Cerebellar nuclear complex (tissue), 1 donor: ENCODE results near the gene RRM1.
"Not testable (repeated sequence)": the region's sequence is repeated elsewhere in the genome, so short reads cannot be mapped to it uniquely, and the experiment has no call there.

Experiments
- DNase-seq, 2 experiments: peaks; one replicate each; lab custom pipeline; 2025; lab: John Stamatoyannopoulos, UW

Gene RRM1

DNA sequence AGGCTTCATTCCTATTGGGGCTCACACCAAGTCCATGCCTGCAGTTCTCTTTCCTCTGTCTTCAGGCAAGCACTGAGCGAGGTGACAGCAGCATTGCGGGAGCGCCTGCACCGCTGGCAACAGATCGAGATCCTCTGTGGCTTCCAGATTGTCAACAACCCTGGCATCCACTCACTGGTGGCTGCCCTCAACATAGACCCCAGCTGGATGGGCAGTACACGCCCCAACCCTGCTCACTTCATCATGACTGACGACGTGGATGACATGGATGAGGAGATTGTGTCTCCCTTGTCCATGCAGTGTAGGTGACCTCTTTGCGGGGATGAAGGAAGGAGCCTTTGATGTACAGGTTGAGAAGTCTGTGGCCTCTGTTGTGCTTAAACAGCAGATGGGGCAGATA is 11.4 kb upstream of the RRM1 start:
- no peak for DNase-seq

DNA sequence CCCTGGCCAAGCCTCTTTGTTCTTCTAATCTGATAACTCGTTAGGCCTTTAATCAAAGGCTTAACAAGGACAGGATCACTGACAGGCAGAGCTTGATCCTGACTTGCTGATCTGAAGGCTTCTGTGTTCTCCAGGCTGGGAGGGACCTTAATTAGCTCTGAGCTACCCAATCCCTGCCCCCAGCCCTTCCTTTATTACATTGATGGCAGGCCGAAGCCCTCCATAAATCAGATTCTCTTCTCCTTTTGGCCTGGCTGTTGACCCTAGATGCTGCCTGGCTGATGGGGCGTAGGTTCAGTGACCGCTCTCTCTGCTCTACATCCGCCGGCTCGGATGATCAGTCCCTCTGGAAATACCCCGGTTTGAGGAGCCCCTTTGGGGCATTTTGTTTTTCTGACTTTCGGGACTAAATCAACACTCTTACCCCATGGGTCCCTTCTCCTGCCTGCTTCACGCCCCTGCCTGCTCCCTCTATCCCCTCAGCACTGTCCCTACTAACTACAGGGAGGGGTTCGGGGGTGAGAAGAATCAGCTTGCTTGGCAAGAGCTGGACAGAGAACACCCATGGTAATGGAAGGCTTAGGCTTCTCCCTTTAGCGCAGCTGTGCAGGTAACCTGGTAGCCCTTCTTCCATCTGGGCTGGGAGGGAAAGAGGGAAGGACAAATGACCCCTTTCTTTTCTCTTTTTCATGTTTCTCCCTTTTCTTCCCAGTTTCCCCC is 10.0 kb upstream of the RRM1 start:
- DNase-seq: no peak

DNA sequence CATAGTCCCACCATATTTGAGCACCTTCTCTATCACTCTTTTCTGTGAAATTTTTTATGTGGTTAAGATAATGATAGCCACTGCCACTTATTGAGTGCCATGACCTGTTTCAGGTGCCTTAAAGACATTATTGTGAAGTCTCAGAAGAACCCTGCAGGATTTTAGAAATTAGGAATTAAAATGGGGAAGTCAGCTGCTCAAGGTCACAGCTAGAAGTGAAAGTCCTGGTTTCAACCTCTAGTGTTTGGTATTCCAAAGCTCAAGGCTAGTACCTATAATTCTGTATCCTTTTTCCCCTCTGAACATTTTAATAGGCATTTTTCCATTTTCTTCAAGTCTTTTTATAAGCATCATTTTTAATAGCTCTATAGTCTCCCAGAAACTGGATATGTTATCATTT is 9.0 kb upstream of the RRM1 start:
- DNase-seq: no peak

DNA sequence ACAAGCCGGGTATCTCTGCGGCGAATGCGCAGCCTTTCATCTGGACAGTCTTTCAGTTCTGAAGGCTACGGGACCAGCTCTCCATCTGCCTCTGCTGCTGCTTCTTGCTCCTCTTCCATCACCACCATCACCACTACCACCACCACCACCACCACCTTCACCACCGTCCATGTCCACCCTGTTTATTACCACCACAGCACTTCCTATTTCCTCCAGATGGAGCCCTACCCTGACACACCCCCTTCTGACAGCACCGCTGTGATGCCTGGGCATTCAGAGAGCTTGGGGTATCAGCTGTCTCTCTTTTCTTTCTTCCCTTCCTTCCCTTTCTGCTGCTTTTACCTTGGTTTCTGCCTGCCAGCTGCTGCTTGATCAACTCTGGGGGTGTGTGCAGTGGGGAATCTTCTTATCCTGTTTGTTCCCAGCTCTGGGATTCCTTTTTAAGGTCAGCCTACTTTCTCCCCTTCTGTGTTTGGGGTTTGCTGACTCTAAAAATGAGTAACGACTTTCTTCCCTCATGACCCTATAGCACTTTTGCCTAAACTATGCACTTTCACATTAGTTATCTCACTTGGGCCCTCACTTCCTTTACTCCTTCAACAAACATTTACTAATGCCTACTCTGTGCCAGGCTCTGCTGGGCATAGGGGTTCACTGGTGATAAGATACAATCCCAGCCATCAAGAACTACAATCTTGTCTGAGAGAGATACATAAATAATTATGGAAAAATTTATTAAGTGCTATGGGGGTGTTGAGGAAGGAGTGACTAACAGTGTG is 7.8 kb upstream of the RRM1 start:
- no peak for DNase-seq

DNA sequence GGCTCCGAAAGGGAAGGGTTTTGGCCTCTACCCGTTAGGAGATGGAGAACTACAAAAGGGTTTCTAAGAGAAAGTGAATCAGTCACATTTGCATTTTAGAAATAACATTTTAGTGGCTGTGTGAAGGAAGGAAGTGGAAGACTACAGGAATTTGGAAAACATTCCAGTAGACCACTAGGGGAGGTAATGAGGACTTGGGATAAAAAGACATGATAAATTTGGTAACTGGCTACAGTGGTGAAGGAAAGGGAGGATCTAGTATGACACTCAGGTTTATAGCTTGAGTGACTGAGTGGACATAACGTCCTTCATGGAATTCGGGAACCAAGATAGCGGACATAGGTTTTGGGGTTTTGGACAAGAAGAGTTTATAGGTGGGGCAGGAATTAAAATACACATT is 7.0 kb upstream of the RRM1 start:
- DNase-seq: no peak

DNA sequence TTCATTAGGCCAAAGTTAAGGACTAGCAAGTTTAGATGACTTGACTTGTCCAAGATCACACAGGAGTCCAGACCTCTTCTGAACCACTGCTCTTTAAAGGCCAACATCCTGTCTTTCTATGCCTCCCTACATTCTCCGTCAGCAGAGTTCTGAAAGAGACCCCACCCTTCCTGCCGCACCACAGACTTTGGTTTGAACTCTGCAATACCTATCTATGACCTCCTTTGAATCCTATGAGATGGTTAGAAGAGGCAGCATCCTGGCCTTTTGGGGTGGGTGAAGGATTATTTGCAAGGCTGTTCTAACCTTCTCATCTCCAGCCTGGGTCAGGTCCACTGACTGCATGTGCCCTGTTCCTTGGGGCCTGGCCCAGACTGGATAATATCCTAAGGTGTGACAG is 4.3 kb upstream of the RRM1 start:
- no peak for DNase-seq

DNA sequence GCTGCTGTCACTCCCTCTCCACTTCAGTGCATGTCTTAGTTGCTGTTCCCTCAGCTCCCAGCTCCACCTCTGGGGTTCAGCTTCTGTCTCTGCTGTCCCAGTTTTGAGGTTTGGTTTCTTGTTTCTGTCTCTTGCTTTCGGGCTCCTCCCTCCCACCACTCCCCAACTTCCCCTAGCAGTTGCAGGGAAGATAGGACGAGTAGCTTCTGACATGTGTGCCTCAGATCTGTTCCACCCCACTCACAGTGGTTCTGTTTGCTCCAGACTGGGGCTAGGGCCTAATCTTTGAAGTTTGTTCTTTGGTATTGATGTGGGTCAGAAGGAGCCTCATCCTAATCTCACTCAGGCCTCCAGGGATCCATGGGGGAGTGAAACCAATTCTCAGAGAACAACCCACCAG is 2.6 kb upstream of the RRM1 start:
- no peak for DNase-seq

DNA sequence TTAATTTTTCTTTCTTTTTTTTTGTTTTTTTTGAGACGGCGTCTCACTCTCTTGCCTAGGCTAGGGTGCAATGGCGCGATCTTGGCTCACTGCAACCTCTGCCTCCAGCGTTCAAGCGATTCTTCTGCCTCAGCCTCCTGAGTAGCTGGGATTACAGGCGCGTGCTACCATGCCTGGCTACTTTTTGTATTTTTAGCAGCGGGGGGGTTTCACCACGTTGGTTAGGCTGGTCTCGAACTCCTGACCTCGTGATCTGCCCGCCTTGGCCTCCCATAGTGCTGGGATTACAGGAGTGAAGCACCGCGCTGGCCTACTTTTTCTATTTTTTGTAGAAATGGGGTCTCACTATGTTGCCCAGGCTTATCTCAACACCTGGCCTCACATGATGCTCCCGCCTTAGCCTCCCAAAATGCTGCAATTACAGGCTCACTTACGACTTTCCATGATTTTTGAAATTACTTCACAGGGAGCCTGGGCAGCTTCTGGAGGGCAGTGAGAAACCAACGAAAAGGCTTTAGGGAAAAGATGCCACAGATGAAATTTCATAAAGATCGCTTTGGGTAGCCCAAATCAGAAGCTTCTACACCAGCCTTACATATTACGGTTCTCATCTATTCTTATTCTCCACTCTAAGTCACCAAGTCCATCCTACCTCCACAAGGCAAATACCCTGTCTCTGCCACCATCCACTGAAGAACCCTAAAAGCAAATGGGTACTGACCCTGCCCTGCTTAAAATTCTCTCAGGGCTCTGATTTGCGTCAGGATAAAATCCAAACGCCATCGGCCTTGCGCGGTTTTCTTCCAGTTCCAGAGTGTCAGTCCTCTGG is 866 bp upstream of the RRM1 start:
- DNase-seq: no peak

DNA sequence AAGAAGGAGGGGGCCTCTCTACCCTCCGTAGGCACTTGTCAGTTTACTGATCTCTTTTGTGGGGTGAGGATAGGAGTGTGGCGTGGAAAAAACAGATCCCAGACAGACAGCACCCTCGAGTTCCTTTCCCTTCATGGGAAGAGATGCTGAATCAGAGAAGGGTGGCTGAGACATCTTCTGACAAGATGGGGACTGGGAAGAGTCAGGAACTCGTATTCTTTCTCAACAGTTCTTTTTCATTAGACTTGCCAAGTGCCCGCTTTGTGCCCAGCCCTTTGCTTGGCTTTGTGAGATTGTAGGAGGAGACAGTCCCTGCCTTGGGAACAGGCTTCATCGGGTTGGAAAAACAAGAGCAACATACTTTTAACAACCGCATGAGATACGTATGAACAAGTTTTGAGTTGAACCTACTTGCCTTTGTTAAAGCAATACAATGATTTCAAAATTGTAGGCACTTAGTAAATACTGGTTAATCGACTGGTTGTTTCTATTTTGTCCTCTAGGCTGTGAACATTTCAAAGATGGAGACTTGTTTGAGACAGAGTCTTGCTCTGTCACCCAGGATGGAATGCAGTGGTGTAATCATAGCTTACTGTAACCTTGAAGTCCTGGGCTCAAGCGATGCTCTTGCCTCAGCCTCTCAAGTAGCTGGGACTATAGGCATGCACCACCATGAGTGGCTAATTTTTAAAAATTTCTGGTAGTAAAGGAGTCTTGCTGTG is 1.1 kb downstream of the RRM1 start:
- no peak for DNase-seq

DNA sequence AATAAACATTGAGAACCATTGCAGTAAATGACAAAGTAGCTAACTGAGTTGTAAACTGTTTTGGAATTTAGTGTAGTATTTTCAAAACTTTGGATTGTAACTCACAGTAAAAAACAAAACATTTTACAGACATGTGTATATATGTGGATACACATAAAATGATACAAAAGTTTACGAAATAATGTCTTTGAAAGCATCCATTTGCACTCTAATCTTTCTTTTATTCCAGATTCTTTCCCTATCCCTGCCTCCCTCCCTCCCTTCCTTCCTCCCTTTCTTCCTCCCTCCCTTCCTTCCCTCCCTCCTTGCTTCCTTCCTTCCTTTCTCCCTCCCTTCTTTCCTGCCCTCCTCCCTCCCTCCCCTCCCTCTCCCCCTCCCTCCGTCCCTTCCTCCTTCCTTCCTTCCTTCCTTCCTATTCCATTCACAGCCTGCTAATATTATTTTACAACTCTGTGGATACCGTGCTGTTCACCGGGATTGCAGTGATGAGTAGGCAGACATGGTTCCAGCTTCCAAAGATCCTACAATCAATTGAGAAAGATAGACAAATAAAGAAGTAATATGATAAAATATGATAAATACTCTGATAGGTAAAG is 3.5 kb downstream of the RRM1 start:
- DNase-seq: no peak

DNA sequence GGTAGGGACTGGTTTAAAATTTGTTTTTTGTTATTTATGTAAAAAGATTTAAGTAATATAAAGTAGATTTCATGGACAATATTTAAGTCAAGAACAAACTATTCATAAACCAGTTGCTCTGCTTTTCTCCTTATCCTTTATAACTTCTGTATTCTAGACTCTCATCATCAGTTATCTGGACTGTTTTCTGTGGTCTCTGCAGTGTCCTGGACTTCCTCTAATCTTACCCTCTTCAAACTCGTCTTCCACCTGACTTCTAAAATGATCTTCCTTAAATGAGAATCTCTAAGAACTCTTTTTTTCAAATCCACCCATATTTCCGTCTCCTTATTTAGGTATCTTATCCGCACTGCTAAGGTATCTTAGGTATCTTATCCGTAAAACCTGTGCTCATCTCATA is 8.1 kb downstream of the RRM1 start:
- no peak for DNase-seq

DNA sequence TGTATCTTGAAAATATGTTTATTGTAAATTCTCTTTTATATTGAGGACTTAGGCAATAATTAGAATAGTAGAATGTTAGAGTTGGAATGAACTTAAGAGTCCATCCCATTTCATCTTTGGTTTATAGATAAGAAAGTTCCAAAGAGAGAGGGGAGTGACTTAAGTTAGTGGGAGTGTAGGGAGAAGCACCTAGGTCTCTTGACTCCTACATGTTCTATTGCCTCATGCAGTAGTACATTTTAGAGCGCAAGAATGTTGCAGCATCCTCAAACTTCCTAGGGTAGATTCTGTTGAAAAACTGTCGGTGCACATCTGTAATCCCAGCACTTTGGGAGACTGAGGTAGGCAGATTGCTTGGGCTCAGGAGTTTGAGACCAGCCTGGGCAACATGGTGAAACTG is 8.7 kb downstream of the RRM1 start:
- no peak for DNase-seq

DNA sequence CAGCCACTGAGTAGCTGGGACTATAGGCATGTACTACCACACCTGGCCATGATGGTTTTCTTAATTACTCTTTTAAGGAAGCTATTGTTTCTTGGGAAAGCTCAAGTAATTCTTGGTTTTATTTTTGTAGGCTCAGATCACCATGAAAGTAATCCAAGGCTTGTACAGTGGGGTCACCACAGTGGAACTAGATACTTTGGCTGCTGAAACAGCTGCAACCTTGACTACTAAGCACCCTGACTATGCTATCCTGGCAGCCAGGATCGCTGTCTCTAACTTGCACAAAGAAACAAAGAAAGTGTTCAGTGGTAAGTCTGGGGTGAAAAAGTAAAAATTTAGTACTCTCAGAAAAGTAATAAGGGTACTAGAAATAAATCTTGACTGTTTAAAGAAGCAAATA is 11.3 kb downstream of the RRM1 start:
- DNase-seq: no peak

DNA sequence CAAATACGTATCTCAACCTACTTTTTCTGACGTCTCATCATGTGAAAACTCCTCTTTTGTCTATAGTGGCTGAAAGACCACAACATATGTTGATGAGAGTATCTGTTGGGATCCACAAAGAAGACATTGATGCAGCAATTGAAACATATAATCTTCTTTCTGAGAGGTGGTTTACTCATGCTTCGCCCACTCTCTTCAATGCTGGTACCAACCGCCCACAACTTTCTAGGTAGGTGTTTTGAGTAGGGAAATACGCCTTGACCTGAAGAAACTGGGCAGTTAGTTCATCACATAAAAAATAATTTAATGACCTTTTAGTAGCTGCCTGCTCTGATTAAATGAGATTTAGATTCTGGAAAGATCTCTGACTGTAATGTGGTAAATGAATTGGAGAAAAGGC is 17.2 kb downstream of the RRM1 start:
- no peak for DNase-seq

DNA sequence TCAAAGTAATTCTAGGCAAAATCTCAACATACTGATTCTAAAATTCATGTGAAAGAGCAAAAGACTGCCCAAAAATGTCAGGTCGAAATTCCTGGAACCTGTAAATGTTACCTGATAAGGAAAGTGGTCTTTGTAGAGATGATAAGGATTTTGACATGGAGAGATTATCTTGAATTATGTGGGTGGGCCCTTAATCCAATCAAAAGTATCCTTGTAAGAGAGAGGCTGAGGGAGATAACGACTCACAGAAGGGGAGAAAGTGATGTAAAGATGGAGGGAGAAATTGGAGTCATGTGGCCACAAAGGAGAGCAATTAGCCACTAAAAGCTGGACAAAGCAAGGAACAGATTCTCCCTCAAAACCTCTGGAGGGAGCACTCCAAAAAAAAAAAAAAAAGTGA is 20.5 kb downstream of the RRM1 start:
- DNase-seq: no peak

DNA sequence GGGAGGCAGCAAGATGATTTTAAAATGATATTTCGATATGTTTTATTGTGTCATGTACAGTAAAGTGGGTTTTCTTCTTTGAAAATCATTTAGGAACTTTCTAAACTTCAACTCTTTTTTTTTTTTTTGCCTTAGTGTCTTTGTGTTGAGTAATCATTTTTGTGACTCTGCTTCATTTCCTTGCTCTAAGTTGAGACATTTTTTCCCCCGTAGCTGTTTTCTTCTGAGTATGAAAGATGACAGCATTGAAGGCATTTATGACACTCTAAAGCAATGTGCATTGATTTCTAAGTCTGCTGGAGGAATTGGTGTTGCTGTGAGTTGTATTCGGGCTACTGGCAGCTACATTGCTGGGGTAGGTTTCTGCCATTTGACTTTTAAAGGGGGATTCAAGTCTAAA is 23.5 kb downstream of the RRM1 start:
- DNase-seq: no peak

DNA sequence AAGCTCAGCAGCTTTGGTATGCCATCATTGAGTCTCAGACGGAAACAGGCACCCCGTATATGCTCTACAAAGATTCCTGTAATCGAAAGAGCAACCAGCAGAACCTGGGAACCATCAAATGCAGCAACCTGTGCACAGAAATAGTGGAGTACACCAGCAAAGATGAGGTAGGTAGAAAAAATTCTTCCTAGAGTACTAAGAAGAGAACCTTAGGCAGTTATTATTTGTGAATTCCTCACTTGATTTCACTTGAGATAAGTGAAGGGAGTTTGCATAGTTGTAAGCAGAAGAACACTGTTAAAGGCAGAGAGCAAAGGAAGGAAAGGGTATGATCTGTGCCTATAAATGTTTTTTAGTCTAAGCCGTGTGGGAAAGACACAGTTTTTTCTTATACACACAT is 28.6 kb downstream of the RRM1 start:
- DNase-seq: no peak

DNA sequence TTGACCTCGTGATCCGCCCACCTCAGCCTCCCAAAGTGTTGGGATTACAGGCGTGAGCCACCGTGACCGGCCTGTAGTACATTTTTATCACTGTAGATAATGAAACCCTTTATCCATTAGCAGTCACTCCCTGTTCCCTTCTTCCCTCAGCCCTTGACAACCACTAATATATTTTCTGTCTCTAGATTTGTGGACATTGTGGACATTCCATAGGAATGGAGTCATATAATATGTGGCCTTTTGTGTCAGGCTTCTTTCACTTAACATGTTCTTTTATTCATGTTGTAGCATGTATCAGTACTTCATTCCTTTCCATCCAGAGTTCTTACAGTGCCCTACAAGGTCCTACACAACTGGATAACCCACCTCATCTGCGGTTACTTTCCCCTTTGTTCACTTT is 30.5 kb downstream of the RRM1 start:
- no peak for DNase-seq

DNA sequence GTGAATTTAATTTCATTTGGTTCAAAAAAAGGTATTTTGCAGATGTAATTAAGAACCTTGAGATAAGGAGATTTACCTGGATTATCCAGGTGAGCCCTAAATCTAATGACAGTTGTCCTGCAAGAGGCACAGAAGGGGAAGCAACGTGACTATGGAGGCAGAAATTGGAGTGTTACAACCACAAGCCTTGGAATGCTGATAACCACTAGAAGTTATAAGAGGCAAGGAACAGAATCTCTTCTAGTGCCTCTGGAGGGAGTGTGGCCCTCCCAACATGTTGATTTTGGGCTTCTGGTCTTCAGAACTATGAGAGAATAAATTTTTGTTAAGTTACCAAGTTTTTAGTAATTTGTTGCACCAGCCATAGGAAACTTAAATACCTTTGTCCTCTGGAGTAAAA is 32.8 kb downstream of the RRM1 start:
- no peak for DNase-seq

DNA sequence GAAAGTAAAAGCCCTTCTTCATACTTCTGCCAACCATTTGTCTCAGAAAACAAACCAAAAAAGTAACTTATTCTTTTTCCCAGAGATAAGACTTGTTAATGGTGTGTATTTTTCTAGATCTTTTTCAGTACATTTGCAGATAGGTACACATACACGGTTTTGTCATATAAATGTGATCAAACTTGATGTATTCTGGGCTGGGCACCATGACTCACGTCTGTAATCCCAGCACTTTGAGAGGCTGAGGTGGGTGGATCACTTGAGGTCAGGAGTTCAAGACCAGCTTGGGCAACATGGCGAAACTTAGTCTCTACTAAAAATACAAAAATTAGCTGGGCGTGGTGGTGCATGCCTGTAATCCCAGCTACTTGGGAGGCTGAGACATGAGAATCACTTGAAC is 35.6 kb downstream of the RRM1 start:
- DNase-seq: not testable (repeated sequence)

DNA sequence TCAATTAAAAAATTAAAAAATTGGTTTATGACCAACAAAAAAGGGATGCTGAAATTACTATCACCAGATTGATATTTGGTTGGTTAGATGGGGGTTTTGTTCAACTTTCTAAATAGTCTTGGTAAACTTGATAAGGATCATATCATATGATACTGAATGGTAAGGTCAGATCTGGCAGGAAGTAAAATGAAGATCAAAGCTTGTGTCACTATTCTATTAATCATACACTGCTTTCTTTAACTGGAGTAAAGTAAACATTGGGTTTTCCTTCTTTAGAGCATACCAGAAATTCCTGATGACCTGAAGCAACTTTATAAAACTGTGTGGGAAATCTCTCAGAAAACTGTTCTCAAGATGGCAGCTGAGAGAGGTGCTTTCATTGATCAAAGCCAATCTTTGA is 40.2 kb downstream of the RRM1 start:
- no peak for DNase-seq

DNA sequence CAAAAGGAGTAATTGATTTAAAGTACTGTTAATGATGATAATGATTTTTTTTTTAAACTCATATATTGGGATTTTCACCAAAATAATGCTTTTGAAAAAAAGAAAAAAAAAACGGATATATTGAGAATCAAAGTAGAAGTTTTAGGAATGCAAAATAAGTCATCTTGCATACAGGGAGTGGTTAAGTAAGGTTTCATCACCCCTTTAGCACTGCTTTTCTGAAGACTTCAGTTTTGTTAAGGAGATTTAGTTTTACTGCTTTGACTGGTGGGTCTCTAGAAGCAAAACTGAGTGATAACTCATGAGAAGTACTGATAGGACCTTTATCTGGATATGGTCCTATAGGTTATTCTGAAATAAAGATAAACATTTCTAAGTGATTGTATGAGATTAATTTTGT is 43.9 kb downstream of the RRM1 start:
- no peak for DNase-seq
